Smooth muscle cell of the brain vasculature (primary cell): ENCODE data around the gene TUBA4A.

Experiments
- DNase-seq: peaks from one replicate; pipeline ENCODE4 v3.0.0-alpha.2; 2012; ENCODE audit warnings: low read depth, low spot score

The TUBA4A gene

DNA sequence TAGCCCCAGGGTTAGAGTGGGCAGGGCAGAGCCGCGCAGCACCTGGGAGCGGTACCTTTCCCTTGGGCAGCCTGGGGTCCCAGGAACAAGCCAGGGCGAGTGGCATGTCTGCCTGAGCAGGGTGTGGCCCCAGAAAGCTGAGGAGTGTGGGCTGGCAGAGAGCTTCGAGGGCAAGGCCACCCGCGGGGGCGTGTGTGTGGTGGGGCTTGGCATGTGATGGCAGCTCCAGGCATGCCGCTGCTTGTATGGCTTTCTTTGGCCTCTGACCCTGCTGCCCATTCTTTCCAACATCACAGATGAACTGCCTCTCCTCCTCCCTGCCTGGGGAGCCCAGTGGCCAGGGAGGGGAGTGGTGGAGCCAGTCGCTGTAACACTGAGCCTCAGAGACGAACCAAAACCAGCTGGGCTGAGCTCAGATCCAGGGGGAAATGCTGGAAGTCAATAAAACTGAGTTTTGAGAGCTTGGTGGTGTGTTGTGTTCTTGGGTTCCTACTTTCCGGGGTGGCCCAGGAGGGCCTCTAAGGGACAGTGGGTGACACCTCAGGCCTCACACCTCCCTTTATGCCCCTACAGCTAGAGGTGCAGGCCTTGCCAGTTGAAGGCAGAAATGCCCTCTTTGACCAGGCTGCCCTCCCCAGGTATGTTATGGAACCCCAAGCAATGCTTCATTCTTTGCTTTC is 32.9 kb upstream of the TUBA4A start:
- no peak for DNase-seq

DNA sequence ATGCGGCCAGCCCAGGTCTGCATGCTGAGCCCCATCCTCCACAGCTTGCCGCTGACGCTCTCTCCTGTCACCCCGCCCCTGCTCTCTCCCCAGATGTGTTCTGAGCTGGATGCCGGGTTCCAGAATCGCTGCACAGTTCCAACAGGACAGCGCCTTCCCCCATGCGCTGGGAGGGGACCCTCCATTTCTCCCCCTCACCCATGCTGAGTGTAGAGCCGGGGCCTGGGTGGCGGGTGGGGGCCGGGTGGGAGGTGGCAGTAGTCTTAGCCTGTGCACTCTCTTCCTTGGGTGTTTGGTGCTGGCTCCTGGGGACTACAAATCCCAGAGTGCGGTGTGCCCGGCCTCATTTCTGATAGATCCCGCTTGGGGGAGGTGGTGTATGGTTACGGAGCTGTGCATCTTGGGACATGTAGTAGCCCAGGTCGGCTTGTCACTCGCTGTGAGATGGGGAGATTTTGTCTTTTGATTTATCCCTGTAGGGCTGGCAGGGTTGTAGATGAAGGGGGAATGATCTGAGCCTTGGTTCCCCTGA is 32.2 kb upstream of the TUBA4A start:
- no peak for DNase-seq

DNA sequence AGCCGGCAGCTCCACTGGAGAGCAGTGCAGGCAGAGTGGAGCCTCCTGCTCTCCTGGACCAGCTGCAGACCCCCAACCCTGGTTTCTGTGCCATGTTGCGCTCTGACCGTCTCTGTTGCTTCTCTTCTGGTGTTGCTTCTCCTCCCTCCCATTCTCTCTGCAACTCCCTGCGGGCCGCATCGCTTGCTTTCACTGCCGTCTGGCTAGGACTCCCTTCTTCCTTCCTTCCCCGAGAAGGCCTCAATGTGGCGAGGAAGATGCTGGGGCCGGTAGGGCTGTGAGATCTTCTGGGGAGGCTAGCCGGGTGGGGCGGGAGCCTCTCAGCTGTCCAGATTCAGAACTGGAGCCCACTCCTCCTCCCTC is 31.6 kb upstream of the TUBA4A start:
- no peak for DNase-seq

DNA sequence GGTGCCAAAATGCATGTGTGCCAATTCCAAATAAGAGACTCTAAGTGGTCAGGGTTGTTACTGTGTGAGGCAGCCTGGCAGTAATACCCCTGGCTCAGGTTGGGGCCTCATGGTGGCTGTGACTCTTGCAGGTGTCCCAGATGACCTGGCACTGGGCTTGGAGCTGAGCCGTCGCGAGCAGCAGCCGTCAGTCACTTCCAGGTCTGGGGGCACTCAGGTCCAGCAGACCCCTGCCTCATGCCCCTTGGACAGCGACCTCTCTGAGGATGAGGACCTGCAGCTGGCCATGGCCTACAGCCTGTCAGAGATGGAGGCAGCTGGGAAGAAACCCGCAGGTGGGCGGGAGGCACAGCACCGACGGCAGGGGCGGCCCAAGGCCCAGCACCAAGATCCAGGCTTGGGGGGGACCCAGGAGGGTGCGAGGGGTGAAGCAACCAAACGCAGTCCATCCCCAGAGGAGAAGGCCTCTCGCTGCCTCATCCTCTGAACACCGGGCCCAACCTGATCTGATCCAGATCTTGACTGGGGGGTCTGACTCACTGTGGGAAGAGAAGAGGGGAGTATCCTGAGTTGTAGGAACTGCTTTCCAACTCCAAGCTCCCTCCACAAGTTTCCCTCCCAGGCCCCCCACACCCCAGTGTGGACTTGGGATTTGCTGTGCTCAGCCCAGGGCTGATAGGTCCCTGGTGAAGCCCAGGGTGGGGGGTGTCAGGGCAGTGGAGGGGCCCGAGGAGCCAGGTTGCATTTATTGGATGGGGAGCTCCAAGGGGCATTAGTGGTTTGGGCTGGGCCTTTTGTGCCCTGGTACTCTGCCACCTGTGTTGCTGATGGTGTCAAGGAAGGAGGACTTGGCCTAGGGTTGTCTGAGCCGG is 31.0 kb upstream of the TUBA4A start:
- no peak for DNase-seq

DNA sequence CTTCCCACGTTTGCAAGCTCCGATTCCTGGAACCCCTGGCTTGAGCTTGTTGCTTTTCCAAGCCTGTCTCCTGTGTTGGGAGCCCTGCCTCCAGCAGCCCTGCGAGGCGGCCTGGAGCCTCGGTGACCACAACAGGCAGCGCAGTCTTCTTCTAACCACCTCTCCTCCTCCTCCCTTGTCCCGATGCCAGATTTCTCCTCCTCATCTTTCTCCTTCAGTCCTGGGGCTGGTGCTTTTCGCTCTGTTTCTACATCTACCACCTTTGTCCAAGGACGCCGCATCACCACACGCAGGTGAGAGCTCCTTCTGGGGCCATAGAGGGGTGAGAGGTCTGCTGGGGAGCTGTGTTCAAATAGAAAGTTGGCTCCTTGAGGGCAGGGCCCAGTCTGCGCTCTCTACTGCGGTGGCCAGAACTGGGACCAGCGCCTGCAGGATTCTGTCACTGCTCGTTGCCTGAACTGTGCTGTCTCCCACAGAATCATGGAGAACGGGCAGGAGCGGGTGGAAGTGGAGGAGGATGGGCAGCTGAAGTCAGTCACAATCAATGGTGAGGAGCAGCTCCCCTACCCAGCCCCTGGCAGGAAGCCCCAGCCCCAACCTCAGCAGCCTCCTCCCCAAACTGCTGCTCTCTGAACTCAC is 29.3 kb upstream of the TUBA4A start:
- DNase-seq: no peak

DNA sequence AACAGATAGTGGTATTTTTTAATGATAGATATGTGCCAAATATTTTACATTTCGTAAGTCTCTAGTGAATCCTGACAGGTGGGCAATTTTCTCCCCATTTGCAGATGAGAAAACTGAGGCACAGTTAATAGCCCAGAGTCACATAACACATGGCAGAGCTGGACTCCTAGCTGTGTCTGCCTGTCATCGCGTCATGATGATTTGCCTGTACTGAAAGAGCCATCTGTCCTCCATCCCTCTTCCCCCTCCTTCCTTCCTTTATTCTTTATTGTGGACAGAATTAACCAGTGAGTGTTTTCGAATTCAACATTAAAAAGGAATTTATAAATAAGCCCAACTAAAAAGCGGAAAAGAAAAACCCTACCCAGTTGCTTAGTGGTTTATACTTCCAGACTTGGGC is 28.7 kb upstream of the TUBA4A start:
- no peak for DNase-seq

DNA sequence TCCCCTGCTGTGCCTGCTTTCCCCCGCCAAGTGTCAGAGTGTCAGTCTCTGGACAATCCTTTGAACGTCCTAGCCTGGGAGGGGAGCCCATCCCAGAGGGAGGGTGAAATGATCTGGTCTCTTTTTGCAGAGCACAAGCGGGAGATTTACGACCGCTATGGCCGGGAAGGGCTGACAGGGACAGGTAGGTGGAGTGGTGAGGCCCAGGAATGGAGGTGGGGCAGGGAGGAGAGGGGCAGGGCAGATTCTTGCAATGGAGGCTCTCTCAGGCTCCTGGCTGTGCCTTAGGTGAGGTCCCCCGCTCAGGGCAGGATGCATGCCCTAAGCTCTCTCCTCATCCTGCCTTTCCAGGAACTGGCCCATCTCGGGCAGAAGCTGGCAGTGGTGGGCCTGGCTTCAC is 27.9 kb upstream of the TUBA4A start:
- DNase-seq: no peak

DNA sequence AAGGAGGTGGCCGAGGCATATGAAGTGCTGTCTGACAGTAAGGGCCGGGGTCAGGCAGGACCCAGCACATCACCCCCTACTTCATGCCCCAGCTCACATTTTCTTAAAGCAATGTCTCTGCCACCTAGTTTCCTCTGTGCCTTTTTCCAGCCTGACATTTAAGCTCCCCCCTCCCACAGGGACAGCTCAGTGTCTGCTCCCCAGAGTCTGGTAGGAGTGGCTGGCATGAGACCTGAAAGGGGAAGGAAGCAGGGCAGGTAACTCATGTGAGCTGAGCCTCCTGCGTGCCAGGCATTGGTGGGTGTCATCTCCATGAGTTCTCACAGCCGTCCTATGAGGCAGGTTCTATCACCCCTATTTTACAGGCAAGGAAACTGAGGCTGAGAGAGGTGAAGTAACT is 26.9 kb upstream of the TUBA4A start:
- DNase-seq: no peak

DNA sequence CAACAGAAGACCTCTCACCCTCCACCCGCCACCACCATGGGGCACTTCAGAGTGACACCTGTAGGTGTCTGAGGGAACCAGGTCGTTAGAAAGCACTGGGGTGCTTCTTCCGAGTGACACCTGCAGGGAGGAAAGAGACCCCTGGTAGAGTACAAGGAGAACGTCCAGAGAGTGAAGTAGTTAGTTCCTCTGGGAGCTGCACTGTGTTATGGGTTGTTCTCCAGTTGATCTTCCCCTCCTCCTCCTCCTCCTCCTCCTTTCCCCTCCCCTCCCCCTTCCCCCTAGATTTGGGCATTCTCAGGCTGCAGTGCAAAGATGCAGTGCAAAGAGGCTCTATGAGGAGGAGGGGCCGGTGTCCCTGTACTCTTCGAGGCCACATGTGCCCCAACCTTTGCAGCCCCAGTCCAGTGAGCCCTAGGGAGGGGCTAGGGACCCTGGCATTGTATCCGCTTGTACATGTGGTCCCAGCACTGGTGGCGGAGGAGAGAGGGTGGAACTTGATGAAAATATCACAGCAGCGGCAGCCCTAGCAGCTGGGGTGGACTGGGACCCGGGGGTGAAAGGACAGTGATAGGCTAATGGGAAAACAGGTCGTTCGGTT is 26.3 kb upstream of the TUBA4A start:
- no peak for DNase-seq

DNA sequence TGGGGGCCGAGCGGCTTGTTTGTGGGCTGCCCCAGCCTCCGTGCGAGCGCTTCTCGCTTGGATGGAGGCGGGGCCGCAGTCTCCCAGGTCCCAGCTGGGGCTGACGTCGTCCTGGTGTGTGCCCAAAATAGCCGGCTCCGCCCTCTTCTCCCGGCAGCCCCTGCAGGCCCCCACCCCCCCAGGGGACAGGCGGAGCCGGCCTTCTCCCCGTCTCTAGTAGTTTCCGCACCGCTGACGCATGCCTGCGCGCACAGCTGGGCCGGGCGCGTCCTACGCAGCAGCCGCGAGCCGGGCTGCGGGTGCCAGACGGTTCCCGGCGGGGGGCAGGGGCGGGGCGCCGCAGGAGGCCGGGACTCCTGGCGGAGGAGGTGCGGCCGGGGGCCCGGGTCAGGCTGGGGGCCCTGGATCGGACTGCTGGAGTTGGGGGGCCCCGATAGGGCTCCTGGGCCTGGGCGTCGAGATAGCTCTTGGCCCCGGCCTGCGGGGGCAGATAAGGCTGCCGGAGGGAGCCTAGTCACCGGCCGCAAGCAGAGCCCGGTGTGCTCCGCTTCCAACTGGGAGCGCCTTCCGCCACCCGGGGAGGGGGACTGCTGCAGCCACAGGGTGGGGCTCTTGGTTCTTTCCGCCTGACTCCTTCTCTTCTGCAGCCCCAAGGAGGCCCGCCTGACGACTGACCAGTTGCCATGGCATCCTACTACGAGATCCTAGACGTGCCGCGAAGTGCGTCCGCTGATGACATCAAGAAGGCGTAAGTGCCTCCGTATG is 25.6 kb upstream of the TUBA4A start, which contains the start of gene DNAJB2:
DNAJB2 (plus strand) TSS at position 216 of the 765 bp plus-strand sequence; CDS start at position 684, 468 bp downstream.
- DNase-seq: peak; percentile 94

DNA sequence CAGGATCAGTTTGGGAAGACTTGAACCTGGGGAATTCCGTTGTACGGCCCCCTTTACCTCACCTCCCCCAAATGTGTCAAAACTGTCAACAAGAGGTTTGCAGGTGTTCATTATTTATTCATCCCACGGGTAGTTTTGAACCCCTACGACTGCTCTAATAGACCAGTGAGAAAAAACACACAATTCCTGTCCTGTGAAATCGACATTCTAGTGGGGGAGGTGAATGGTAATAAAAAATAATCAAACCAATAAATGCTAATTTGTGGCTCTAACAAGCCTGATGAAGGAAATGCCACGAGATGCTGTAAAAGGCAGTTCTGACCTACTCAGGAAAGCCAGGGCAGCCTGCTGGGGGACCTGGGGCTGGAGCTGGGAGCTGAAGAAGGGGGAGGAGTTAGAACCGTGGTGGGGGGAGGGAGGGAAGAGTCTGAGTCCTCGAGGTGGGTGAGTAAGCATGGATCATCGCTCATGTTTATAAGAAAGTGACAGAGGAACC is 25.0 kb upstream of the TUBA4A start:
- no peak for DNase-seq

DNA sequence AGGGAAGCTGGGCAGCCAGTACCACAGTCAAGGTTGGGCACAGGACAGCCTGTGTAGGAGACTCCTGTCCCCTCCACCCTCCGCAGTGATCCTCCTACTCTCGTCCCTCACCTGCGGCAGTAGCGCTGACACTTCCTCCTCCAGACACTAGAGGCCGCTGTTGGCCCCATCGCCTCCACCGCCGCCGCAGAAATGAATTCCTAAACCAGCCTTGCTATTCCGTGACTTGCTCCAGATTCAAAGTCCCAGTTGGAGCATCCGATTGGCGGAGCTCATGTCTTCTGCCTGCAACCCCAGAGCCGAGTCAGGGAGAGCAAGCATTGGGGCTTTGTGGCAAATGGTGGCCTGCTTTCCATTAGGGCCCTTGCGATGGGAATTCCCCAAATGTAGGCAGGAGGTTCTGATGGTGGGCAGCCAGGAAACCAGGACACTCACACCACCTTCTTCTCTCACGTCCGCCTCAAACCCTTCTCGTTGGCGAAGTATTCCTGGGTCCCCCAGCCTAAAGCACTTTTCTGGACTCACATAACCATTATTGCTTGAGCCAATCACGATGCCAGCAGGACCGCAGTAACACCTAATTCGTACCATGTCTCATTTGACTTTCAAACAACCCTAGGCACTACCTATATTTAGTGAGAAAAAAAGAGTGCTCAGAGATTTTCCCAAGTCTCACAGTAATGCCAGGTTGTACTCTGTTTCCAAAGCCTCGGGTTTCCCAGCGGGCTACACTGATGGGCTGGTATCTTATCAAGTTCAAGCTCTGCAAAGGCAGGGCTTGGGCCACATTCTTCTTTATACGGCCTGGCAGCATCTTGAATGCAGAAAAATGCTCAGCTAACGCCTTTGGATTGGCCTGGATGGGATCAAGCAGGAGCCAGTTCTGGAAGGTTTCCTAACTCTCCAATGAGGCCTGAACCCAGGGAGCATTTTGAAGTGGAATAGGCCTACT is 24.3 kb upstream of the TUBA4A start:
- DNase-seq: no peak

DNA sequence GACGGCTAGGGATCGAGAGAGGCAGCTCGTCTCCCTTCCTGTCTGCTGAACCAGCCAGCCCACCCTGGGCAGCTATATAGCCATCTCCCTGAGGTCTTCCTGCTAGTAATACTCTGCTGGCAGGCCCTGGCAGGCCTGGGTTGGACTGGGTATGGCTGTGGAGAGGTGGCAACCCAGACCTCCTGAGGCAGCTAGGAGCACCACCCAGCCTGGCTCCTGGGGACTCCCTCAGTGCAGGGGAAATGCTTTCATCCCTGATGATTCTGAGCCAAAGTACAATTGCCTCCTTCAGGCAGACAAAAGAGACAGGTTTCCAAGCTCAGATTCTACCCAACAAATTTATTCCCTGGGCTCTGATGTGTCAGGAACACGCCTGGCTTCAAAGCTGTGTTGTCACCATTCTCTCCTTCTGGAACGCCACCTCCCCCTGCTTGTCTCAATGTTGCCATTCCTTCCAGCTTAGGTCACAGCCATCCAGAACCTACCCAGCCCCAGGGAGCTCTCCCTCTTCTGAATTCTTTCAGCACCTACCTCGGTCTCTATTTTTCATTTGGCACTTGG is 20.7 kb upstream of the TUBA4A start:
- no peak for DNase-seq

DNA sequence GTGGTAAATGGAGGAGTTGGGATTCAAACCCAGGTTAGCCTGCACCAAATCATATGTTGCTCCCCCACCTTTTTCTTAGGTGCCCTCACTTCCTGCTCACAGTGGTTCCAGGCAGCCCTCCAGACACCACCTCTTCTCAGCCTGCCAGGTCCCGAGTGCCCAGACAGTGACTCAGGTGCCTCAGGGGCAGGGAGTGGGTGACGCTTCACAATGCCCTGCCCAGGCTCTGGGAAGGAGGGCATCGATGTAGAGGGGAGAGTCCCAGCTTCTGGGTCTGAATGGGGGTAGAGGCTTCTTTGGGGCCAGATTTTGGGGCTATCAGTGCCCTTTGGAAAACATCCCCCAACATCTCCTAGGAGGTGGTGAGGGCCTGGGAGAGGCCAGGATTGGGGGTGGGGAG is 20.2 kb upstream of the TUBA4A start:
- DNase-seq: no peak

DNA sequence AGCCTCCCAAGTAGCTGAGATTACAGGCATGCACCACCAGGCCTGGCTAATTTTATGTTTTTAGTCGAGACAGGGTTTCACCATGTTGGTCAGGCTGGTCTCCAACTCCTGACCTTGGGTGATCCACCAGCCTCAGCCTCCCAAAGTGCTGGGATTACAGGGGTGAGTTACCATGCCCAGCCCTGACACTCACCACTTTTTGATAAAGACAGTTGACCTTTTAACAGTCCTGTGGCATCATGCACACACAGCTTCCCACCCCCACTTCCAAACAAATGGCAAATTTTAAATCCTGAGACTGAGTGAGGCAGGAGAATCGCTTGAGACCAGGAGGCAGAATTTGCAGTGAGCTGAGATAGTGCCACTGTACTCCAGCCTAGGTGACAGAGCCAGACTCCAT is 19.3 kb upstream of the TUBA4A start:
- no peak for DNase-seq

DNA sequence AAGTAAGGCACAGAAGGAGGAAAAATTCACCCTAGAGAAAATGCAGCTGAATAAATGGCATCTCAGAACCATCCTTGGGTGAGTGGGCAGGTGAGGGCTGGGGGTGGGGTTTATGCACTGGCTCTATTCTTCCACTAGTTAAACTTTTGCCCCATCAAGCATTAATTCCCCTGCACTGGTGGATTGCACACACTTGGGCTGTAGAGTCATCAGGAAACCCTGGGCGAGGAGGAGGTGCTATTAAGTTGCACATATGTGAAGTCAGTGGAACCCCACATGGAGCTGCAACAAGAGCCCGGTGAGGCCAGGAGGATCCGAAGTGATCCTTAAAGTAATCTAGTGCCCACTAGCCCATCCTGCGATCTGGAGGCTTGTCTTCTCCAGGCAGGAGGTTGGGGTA is 18.6 kb upstream of the TUBA4A start:
- no peak for DNase-seq

DNA sequence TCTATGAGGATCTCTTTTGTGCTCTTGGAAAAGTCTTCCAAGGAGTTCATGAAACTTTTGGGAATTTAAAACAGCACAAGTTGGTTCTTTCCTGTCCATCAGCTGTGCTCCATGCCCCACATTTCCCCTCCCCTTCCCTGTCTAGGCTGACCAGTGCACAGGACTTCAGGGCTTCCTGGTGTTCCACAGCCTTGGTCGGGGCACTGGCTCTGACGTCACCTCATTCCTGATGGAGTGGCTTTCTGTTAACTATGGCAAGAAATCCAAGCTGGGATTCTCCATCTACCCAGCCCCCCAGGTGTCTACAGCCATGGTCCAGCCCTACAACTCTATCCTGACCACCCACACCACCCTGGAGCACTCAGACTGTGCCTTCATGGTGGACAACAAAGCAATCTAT is 17.3 kb upstream of the TUBA4A start:
- DNase-seq: no peak

DNA sequence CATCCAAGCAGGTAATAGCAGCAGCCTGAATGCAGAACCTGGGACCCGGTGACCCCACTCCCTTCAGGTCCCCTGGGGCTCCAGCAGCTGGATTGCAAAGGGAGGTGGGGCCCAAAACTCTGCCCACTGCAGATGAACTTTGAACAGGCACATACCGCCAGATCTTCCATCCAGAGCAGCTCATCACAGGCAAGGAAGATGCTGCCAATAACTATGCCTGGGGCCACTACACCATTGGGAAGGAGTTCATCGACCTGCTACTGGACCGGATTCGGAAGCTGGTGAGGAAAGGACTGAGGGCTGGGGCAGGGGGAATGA is 16.3 kb upstream of the TUBA4A start:
- no peak for DNase-seq

DNA sequence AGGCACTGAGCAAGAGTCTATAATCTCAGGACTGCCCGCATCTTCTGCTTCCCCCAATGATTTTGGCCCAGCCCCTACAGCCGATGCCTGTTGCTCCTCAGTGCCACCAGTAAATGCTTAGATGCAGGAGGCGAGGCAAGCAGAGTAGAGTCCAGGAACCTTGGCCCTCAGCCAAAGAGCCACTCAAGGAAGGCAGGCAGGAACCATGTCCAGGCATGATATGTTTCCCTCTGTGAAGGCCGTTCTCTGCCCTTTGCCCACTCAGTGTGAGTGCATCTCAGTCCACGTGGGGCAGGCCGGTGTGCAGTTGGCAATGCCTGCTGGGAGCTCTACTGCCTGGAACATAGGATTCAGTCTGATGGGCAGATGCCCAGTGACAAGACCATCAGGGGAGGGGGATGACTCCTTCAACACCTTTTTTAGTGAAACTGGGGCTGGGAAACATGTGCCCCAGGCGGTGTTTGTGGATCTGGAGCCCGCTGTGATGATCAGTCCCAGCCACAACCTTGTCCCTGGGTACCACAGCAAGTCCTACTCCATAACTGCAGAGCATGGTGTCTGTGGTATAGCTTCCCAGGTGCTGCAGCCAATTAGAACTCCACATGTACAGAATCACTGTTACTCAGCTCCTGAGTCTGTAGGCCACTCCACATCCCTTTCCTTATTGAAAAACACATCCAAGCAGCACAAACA is 15.8 kb upstream of the TUBA4A start:
- DNase-seq: no peak
